MG63 (cell line): ENCODE results near the gene PPP4R3A. TPM values are rescaled to one million over a fixed set of nuclear protein-coding genes. Genes with fewer than 3 reads are reported as not detected.
A peak's percentile ranks its signal among the peaks of the same experiment; 100 is the strongest.
"Not testable (repeated sequence)": the region's sequence is repeated elsewhere in the genome, so short reads cannot be mapped to it uniquely, and the experiment has no call there.

Source experiments
- DNase-seq: peaks from one replicate; pipeline ENCODE4 v3.0.0-alpha.2; 2020
- H3K27me3 ChIP-seq: fragments of 250-450 bp; sonication (Bioruptor Pico); 2 replicates; pipeline ENCODE4 v1.5.1; 2020; ENCODE audit warnings: mild to moderate bottlenecking, moderate library complexity
- H3K36me3 ChIP-seq: fragments of 250-450 bp; sonication (Bioruptor Pico); 2 replicates; pipeline ENCODE4 v1.5.1; 2020; ENCODE audit warnings: mild to moderate bottlenecking, moderate library complexity
- H3K4me3 ChIP-seq: fragments of 250-450 bp; sonication (Bioruptor Pico); 2 replicates; pipeline ENCODE4 v1.5.1; 2020; ENCODE audit warnings: mild to moderate bottlenecking, moderate library complexity
- H3K9me3 ChIP-seq: fragments of 250-450 bp; sonication (Bioruptor Pico); 2 replicates; pipeline ENCODE4 v1.5.1; 2020; ENCODE audit warnings: mild to moderate bottlenecking, moderate library complexity
- total RNA-seq: library from RNA; depleted of rRNA; stranded (reverse); fragments of >200 nt; shearing (Covaris generic); gene quantifications from 2 replicates; pipeline ENCODE4 v1.2.3, GENCODE V29; 2014; ENCODE audit warnings: low replicate concordance

Gene PPP4R3A
- total RNA-seq, 1 experiment from 2014 or later, result 26.9 TPM

GRCh38 chr14:91511043-91511383, 903 bp upstream of the PPP4R3A start:
- no peak for DNase-seq
- peak overlapping the region; percentile 77 for H3K4me3 ChIP-seq
- peaks cover 14% of the 10 kb centered on the region for H3K36me3 ChIP-seq
- no peaks in the 10 kb centered on the region for H3K27me3 ChIP-seq
- no peaks in the 10 kb centered on the region for H3K9me3 ChIP-seq

- H3K36me3 ChIP-seq, result peaks cover 17% of the 10 kb centered on the region
- H3K4me3 ChIP-seq, result peak overlapping the region; percentile 77
- H3K9me3 ChIP-seq, result no peaks in the 10 kb centered on the region
- no peak for DNase-seq
- H3K27me3 ChIP-seq, result no peaks in the 10 kb centered on the region
Measured at GRCh38 chr14:91509878-91510170, 286 bp downstream of the PPP4R3A start.

GRCh38 chr14:91509083-91509877, 830 bp downstream of the PPP4R3A start:
- H3K36me3 ChIP-seq, result peaks cover 20% of the 10 kb centered on the region
- peak overlapping the region; percentile 77 for H3K4me3 ChIP-seq
- no peaks in the 10 kb centered on the region for H3K9me3 ChIP-seq
- H3K27me3 ChIP-seq, result no peaks in the 10 kb centered on the region
- DNase-seq, result peak; percentile 5

- Histone ChIP-seq H3K27me3 (no peaks in the 10 kb centered on the region), H3K36me3 (peaks cover 20% of the 10 kb centered on the region), H3K4me3 (peak overlapping the region; percentile 77), H3K9me3 (no peaks in the 10 kb centered on the region)
- no peak for DNase-seq
Measured at GRCh38 chr14:91508105-91508504, 2.0 kb downstream of the PPP4R3A start.

GRCh38 chr14:91506226-91506625, 3.9 kb downstream of the PPP4R3A start:
- no peak overlapping the region for H3K4me3 ChIP-seq
- peaks cover 20% of the 10 kb centered on the region for H3K36me3 ChIP-seq
- no peaks in the 10 kb centered on the region for H3K27me3 ChIP-seq
- H3K9me3 ChIP-seq, result no peaks in the 10 kb centered on the region
- no peak for DNase-seq

- Histone ChIP-seq H3K9me3 (no peaks in the 10 kb centered on the region), H3K36me3 (peaks cover 16% of the 10 kb centered on the region), H3K27me3 (no peaks in the 10 kb centered on the region), H3K4me3 (no peak overlapping the region)
- DNase-seq, result no peak
Measured at GRCh38 chr14:91503000-91503504, 7.1 kb downstream of the PPP4R3A start.

- no peak for DNase-seq
- peaks cover 14% of the 10 kb centered on the region for H3K36me3 ChIP-seq
- H3K27me3 ChIP-seq, result no peaks in the 10 kb centered on the region
- H3K9me3 ChIP-seq, result no peaks in the 10 kb centered on the region
- no peak overlapping the region for H3K4me3 ChIP-seq
Measured at GRCh38 chr14:91501951-91502930, 7.9 kb downstream of the PPP4R3A start.

- Histone ChIP-seq H3K36me3 (peaks cover 9% of the 10 kb centered on the region), H3K4me3 (no peak overlapping the region), H3K9me3 (no peaks in the 10 kb centered on the region), H3K27me3 (no peaks in the 10 kb centered on the region)
- DNase-seq, result no peak
Measured at GRCh38 chr14:91501348-91501747, 8.8 kb downstream of the PPP4R3A start.

GRCh38 chr14:91496790-91497189, 13.3 kb downstream of the PPP4R3A start:
- DNase-seq, result no peak
- no peaks in the 10 kb centered on the region for H3K36me3 ChIP-seq
- H3K4me3 ChIP-seq, result no peak overlapping the region
- H3K9me3 ChIP-seq, result no peaks in the 10 kb centered on the region
- no peaks in the 10 kb centered on the region for H3K27me3 ChIP-seq

GRCh38 chr14:91494392-91495065, 15.6 kb downstream of the PPP4R3A start:
- H3K27me3 ChIP-seq, H3K36me3 ChIP-seq, H3K9me3 ChIP-seq, DNase-seq, H3K4me3 ChIP-seq: not testable (repeated sequence)

GRCh38 chr14:91493169-91493568, 16.9 kb downstream of the PPP4R3A start:
- no peak for DNase-seq
- Histone ChIP-seq H3K9me3 (no peaks in the 10 kb centered on the region), H3K4me3 (no peak overlapping the region), H3K27me3 (no peaks in the 10 kb centered on the region), H3K36me3 (peaks cover 3% of the 10 kb centered on the region)

GRCh38 chr14:91484744-91485143, 25.4 kb downstream of the PPP4R3A start:
- Histone ChIP-seq H3K27me3 (no peaks in the 10 kb centered on the region), H3K36me3 (peaks cover 37% of the 10 kb centered on the region), H3K4me3 (no peak overlapping the region), H3K9me3 (no peaks in the 10 kb centered on the region)
- no peak for DNase-seq

- H3K9me3 ChIP-seq, result no peaks in the 10 kb centered on the region
- H3K36me3 ChIP-seq, result peaks cover 35% of the 10 kb centered on the region
- no peaks in the 10 kb centered on the region for H3K27me3 ChIP-seq
- H3K4me3 ChIP-seq, result no peak overlapping the region
- DNase-seq, result no peak
Measured at GRCh38 chr14:91484186-91484585, 25.9 kb downstream of the PPP4R3A start.

- no peak for DNase-seq
- Histone ChIP-seq H3K27me3 (no peaks in the 10 kb centered on the region), H3K9me3 (no peaks in the 10 kb centered on the region), H3K4me3 (no peak overlapping the region), H3K36me3 (peaks cover 38% of the 10 kb centered on the region)
Measured at GRCh38 chr14:91482263-91483013, 27.7 kb downstream of the PPP4R3A start.

- no peak for DNase-seq
- H3K27me3 ChIP-seq, result no peaks in the 10 kb centered on the region
- peaks cover 43% of the 10 kb centered on the region for H3K36me3 ChIP-seq
- H3K4me3 ChIP-seq, result no peak overlapping the region
- no peaks in the 10 kb centered on the region for H3K9me3 ChIP-seq
Measured at GRCh38 chr14:91477388-91477787, 32.7 kb downstream of the PPP4R3A start.

GRCh38 chr14:91473046-91473445, 37.1 kb downstream of the PPP4R3A start:
- H3K9me3 ChIP-seq, result no peaks in the 10 kb centered on the region
- H3K27me3 ChIP-seq, result no peaks in the 10 kb centered on the region
- H3K36me3 ChIP-seq, result peaks cover 45% of the 10 kb centered on the region
- no peak overlapping the region for H3K4me3 ChIP-seq
- DNase-seq, result no peak
